BLaER1 treated with 17β-estradiol and CSF1 and Interleukin-3, amounts not matched to agents 10 nM and 100 nM (cell line): ENCODE results near the gene DOCK4.

Experiments used
- H3K27ac ChIP-seq, 11 experiments: shearing (Covaris generic); formaldehyde crosslinking; 2 replicates each; pipeline ENCODE4 v1.8.1; 2022
- H3K27me3 ChIP-seq, 11 experiments: shearing (Covaris generic); formaldehyde crosslinking; 2 replicates each; pipeline ENCODE4 v1.8.1; 2022
- H3K36me3 ChIP-seq, 11 experiments: shearing (Covaris generic); formaldehyde crosslinking; 2 replicates each; pipeline ENCODE4 v1.8.1; 2022
- H3K4me1 ChIP-seq, 10 experiments: shearing (Covaris generic); formaldehyde crosslinking; 2 replicates each; pipeline ENCODE4 v1.8.1; 2022
- H3K4me2 ChIP-seq, 11 experiments: shearing (Covaris generic); formaldehyde crosslinking; 2 replicates each; pipeline ENCODE4 v1.8.1; 2022
- H3K4me3 ChIP-seq, 10 experiments: shearing (Covaris generic); formaldehyde crosslinking; 2 replicates each; pipeline ENCODE4 v1.8.1; 2022
- H3K9ac ChIP-seq, 11 experiments: shearing (Covaris generic); formaldehyde crosslinking; 2 replicates each; pipeline ENCODE4 v1.8.1; 2022
- H3K9me3 ChIP-seq, 11 experiments: shearing (Covaris generic); formaldehyde crosslinking; replicated peaks in 1 of 11; 2 replicates each; pipeline ENCODE4 v1.8.1; 2022
- H4K20me1 ChIP-seq, 11 experiments: shearing (Covaris generic); formaldehyde crosslinking; 2 replicates each; pipeline ENCODE4 v1.8.1; 2022
- Cebpa-rat ChIP-seq, 11 experiments: shearing (Covaris generic); IDR thresholded peaks; 2 replicates each; pipeline ENCODE4 v1.8.1; 2022

DOCK4 gene

DNA sequence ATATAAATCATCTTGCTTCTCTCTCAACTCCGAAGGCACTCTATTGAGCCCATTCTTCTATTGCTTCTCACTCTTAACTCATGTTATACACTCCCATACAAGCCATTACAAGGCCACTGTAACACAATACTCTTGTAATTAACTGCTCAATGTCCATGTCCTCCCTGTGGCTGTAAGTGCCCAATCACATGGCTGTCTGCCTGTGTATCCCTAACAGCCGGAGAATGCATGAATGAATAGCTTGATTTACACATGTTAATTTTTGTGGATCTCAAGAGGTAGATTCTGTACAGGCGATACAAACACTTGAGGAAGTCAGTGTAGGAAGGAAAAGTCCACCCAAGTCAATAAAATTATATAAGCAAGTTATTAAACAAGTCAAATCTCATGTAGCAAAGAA lies 215.6 kb downstream of the DOCK4 start:
- Histone ChIP-seq H3K9me3 (no peaks in the 10 kb centered on the region), H3K27ac (no peak overlapping the region), H4K20me1 (peaks cover 0 to 4% (median 0%) of the 10 kb centered on the region in 11 experiments; a peak in 2 of 22 replicates), H3K36me3 (peaks cover 0 to 85% (median 13%) of the 10 kb centered on the region in 11 experiments; a peak in 12 of 22 replicates), H3K4me2 (no peak overlapping the region), H3K4me1 (peaks cover 7 to 44% (median 27%) of the 10 kb centered on the region in 10 experiments; a peak in 19 of 20 replicates), H3K4me3 (no peak overlapping the region), H3K27me3 (no peaks in the 10 kb centered on the region), H3K9ac (no peak overlapping the region)
- TF ChIP-seq Cebpa-rat (IDR thresholded peaks at IDR 0.05), result no peak

GRCh38 chr7:111987886-111988285 lies 218.3 kb downstream of the DOCK4 start:
- peak overlapping the region in 7 of 11 experiments; percentile 29 to 74 (median 62); a peak in 10 of 22 replicates for H3K9ac ChIP-seq
- TF ChIP-seq Cebpa-rat (IDR thresholded peaks at IDR 0.05), result no peak
- no peaks in the 10 kb centered on the region for H3K27me3 ChIP-seq
- H3K4me3 ChIP-seq, result peak overlapping the region in 1 of 10 experiments; percentile 41; a peak in 1 of 20 replicates
- H4K20me1 ChIP-seq, result peaks cover 0 to 4% (median 0%) of the 10 kb centered on the region in 11 experiments; a peak in 2 of 22 replicates
- H3K9me3 ChIP-seq, result peaks cover 0 to 17% (median 0%) of the 10 kb centered on the region in 11 experiments; a peak in 5 of 22 replicates
- peak overlapping the region; percentile 15 to 94 (median 74); a peak in 20 of 22 replicates for H3K27ac ChIP-seq
- H3K36me3 ChIP-seq, result peaks cover 0 to 85% (median 26%) of the 10 kb centered on the region in 11 experiments; a peak in 14 of 22 replicates
- peaks cover 7 to 60% (median 27%) of the 10 kb centered on the region in 10 experiments; a peak in 19 of 20 replicates for H3K4me1 ChIP-seq
- peak overlapping the region; percentile 27 to 96 (median 78); a peak in 20 of 22 replicates for H3K4me2 ChIP-seq

DNA sequence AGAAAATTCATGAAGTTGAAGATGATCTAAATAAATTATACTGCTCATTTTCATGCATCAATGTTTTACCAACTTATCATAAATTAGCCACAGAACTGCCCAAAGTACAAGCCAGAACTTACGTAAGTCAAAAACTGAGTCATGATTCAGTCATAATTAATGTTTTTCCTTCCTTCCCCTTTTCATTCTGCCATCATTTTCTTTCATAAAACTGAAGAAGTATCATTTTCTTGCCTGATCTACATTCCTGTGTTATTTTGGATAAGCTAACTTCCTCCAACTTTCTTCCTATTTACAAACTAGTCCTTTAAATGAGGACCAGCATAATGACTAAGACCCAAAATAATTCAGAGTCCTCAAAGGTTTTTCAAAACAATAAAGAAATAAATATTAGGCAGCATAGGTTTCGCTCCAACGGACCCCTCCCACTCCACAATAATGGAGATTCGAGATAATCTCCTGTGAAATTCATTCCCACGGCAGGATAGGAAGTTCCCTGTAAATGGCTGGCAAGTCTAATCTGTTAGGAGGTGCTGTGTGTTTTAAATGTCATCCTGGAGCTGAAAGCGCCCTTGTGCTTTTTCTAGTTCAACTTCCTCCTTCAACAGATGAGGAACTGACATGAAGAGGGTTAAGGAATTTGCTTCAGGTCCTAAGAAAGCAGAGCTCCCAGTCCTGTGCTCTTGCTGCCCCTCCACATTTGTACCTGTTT lies 218.9 kb downstream of the DOCK4 start:
- Histone ChIP-seq H3K27me3 (no peaks in the 10 kb centered on the region), H3K4me3 (peak overlapping the region in 5 of 10 experiments; percentile 1 to 41 (median 26); a peak in 6 of 20 replicates), H4K20me1 (peaks cover 0 to 4% (median 0%) of the 10 kb centered on the region in 11 experiments; a peak in 2 of 22 replicates)

DNA sequence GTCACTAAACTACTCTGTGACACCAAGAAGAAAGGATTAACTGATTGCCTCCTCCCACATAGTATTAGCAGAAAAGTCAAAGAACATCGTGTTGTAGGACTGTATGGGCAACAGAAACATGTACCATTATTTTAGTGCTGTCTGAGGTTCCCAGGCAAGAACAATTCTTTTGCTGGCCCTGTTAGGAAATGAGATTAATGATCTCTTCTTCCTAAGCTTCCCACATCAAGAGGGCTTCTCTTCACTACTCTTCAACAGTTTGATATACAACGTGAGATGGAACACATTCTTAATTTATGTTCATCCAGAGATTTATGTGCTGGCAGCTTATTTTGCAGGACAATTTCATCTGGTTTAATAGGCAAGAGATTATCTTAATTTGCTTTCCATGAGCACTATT lies 219.6 kb downstream of the DOCK4 start:
- Histone ChIP-seq H3K27me3 (no peaks in the 10 kb centered on the region), H3K36me3 (peaks cover 0 to 85% (median 26%) of the 10 kb centered on the region in 11 experiments; a peak in 14 of 22 replicates)

More for the DNA sequence above, 218.9 kb downstream of the DOCK4 start:
- Histone ChIP-seq H3K27ac (peak overlapping the region; percentile 15 to 94 (median 74); a peak in 21 of 22 replicates), H3K9me3 (peaks cover 0 to 17% (median 0%) of the 10 kb centered on the region in 11 experiments; a peak in 5 of 22 replicates), H3K4me1 (peaks cover 7 to 60% (median 27%) of the 10 kb centered on the region in 10 experiments; a peak in 19 of 20 replicates), H3K36me3 (peaks cover 0 to 85% (median 26%) of the 10 kb centered on the region in 11 experiments; a peak in 14 of 22 replicates), H3K9ac (peak overlapping the region in 7 of 11 experiments; percentile 29 to 74 (median 62); a peak in 13 of 22 replicates), H3K4me2 (peak overlapping the region; percentile 27 to 96 (median 78); a peak in 20 of 22 replicates)
- no peak for TF ChIP-seq Cebpa-rat (IDR thresholded peaks at IDR 0.05)

DNA sequence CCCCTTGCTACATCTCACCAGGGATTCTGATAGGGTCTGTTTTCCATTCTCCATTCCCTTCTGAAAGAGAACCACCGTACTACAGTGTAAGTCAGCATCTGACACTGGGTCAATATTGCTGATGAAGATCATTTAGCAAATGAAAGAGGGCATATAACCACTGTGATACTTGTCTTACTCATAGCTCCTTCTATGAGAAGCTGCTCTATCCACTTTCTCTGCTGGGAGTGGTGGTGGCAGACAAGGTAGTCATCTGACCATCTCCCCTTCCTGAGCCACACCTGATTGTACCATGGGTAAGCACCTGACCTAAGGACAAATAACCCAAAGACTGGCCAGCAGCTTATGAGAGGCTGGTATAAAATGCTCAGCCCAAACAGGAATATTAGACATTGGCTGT lies 220.4 kb downstream of the DOCK4 start:
- no peaks in the 10 kb centered on the region for H3K27me3 ChIP-seq
- peak overlapping the region in 2 of 11 experiments; percentile 67 to 74; a peak in 3 of 22 replicates for H3K9ac ChIP-seq
- H3K27ac ChIP-seq, result peak overlapping the region in 4 of 11 experiments; percentile 74 to 94 (median 86); a peak in 7 of 22 replicates
- H4K20me1 ChIP-seq, result peaks cover 0 to 4% (median 0%) of the 10 kb centered on the region in 11 experiments; a peak in 2 of 22 replicates
- peaks cover 0 to 17% (median 0%) of the 10 kb centered on the region in 11 experiments; a peak in 5 of 22 replicates for H3K9me3 ChIP-seq
- peaks cover 0 to 85% (median 26%) of the 10 kb centered on the region in 11 experiments; a peak in 14 of 22 replicates for H3K36me3 ChIP-seq
- H3K4me3 ChIP-seq, result peak overlapping the region in 2 of 10 experiments; percentile 31 to 41; a peak in 2 of 20 replicates
- peak overlapping the region in 7 of 11 experiments; percentile 70 to 96 (median 80); a peak in 12 of 22 replicates for H3K4me2 ChIP-seq
- peaks cover 7 to 60% (median 27%) of the 10 kb centered on the region in 10 experiments; a peak in 19 of 20 replicates for H3K4me1 ChIP-seq
- TF ChIP-seq Cebpa-rat (IDR thresholded peaks at IDR 0.05), result no peak

More for the DNA sequence above, 219.6 kb downstream of the DOCK4 start:
- Histone ChIP-seq H3K9ac (peak overlapping the region in 4 of 11 experiments; percentile 19 to 74 (median 62); a peak in 8 of 22 replicates), H3K4me1 (peaks cover 7 to 60% (median 27%) of the 10 kb centered on the region in 10 experiments; a peak in 19 of 20 replicates), H3K9me3 (peaks cover 0 to 17% (median 0%) of the 10 kb centered on the region in 11 experiments; a peak in 5 of 22 replicates), H3K4me2 (peak overlapping the region in 10 of 11 experiments; percentile 41 to 96 (median 78); a peak in 18 of 22 replicates), H3K27ac (peak overlapping the region in 8 of 11 experiments; percentile 1 to 94 (median 80); a peak in 15 of 22 replicates), H4K20me1 (peaks cover 0 to 4% (median 0%) of the 10 kb centered on the region in 11 experiments; a peak in 2 of 22 replicates), H3K4me3 (peak overlapping the region in 5 of 10 experiments; percentile 1 to 41 (median 31); a peak in 6 of 20 replicates)
- TF ChIP-seq Cebpa-rat (IDR thresholded peaks at IDR 0.05), result no peak

DNA sequence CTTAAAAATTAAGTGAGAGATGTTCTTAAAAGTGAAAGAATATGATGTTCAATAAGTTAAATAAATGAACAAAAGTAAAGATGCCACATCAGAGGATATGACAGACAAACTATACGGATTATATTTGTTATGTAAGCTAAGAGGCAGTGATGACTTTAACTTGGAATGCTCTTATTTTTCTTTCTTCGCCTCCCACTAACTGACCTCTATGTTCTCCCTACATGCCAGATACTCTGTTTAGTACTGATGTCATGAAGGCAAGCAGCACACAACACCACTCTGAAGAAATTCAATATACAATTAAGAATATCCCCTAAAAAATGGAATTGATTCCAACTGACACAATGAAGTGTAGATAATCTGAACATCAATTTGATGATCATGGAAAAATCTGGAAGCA lies 223.4 kb downstream of the DOCK4 start:
- Histone ChIP-seq H4K20me1 (peaks cover 0 to 13% (median 0%) of the 10 kb centered on the region in 11 experiments; a peak in 2 of 22 replicates), H3K4me3 (no peak overlapping the region), H3K36me3 (peaks cover 0 to 86% (median 24%) of the 10 kb centered on the region in 11 experiments; a peak in 13 of 22 replicates), H3K9ac (no peak overlapping the region), H3K27me3 (no peaks in the 10 kb centered on the region), H3K4me1 (peaks cover 7 to 42% (median 21%) of the 10 kb centered on the region in 10 experiments; a peak in 19 of 20 replicates), H3K27ac (no peak overlapping the region), H3K9me3 (peaks cover 0 to 17% (median 0%) of the 10 kb centered on the region in 11 experiments; a peak in 5 of 22 replicates), H3K4me2 (no peak overlapping the region)
- TF ChIP-seq Cebpa-rat (IDR thresholded peaks at IDR 0.05), result no peak

DNA sequence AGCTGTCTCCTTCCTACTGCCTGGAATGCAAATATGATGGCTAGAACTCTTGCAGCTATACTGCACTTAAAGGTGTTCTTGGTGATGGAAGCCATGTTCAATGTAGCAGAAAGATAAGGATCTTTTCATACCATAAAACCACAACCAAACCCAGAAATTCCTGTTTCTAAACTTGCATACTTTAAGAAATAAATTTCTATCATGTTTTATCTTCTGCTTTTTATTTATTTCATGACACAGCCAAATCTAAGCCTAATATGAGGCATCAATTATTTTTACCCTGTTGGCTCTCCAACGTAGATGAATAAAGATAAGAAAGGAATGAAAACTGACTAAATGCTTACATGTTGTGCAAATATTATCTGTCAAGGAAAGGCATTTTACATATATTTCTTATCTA lies 224.1 kb downstream of the DOCK4 start:
- H4K20me1 ChIP-seq, result peaks cover 0 to 18% (median 0%) of the 10 kb centered on the region in 11 experiments; a peak in 2 of 22 replicates
- no peak overlapping the region for H3K9ac ChIP-seq
- no peak overlapping the region for H3K4me3 ChIP-seq
- H3K36me3 ChIP-seq, result peaks cover 0 to 93% (median 25%) of the 10 kb centered on the region in 11 experiments; a peak in 13 of 22 replicates
- no peak overlapping the region for H3K4me2 ChIP-seq
- H3K9me3 ChIP-seq, result peaks cover 0 to 17% (median 0%) of the 10 kb centered on the region in 11 experiments; a peak in 5 of 22 replicates
- no peak for TF ChIP-seq Cebpa-rat (IDR thresholded peaks at IDR 0.05)
- H3K27ac ChIP-seq, result no peak overlapping the region
- H3K4me1 ChIP-seq, result peaks cover under 1 to 36% (median 14%) of the 10 kb centered on the region in 10 experiments; a peak in 19 of 20 replicates
- H3K27me3 ChIP-seq, result no peaks in the 10 kb centered on the region

DNA sequence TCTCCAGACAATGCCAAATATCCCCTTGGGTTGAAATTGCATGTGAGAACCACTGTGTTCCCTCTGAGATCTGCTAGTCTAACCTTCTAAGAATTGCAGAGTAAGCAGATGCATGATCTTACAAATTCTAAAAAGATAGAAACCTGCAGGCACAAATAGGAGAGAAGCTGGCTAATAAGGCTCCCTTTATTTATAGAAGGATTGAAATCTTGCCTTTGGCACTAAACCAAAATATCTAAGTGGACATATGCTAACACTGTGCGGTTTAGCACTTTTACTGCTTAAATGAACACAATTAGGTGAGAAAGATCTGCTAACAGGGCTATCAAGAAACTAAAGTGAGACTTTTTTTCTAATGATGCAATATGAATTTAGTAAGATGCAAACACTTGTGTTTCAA lies 225.5 kb downstream of the DOCK4 start:
- Histone ChIP-seq H3K27me3 (no peaks in the 10 kb centered on the region), H3K4me2 (no peak overlapping the region), H3K27ac (no peak overlapping the region), H4K20me1 (peaks cover 0 to 23% (median 0%) of the 10 kb centered on the region in 11 experiments; a peak in 2 of 22 replicates), H3K36me3 (peaks cover 0 to 96% (median 28%) of the 10 kb centered on the region in 11 experiments; a peak in 13 of 22 replicates), H3K4me3 (no peak overlapping the region), H3K9me3 (peaks cover 0 to 17% (median 0%) of the 10 kb centered on the region in 11 experiments; a peak in 5 of 22 replicates), H3K9ac (no peak overlapping the region), H3K4me1 (peaks cover 0 to 24% (median 0%) of the 10 kb centered on the region in 10 experiments; a peak in 8 of 20 replicates)
- no peak for TF ChIP-seq Cebpa-rat (IDR thresholded peaks at IDR 0.05)
